ENCODE data around the gene KRT27. TPM values are rescaled to one million over a fixed set of nuclear protein-coding genes. Genes with fewer than 3 reads are reported as not detected.

Gene KRT27
- total and polyA plus RNA-seq, 9 of the 15 experiments (the other 6 are each of a cell fraction or from before 2014, with no cell fraction given) = 0.10 TPM; not detected in 8

DNA sequence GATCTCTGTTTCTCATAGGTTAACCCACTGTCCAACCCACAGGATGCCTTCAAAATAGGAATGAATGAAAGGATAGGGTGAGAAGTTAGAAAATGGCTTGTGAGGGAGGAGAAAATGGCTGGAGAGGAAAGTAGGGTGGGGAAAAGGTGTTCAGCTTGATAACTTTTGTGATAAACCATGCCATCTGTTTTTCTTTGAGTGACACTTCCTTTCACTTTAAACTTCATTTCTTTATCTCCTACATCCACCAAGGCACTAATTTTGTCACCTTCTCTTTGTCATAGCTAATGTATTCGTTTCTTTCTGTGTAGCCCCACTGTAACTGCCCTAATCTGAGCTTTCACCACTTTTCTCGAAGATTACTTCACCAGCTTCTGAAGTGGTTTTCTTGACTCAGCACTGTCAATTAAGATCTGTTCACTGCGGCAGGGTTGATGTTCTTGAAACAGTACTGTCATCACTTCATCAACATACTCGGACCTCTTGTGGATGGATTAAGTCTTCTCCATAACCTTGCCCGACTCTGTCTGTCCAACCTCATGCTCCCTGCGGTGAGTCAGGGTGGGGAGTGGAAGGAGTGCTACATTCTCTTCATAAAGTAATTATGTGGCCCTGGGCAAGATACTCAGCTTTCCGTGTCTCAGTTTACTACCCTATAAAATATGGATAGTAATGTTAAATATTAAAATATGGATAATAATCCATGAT, 45.5 kb upstream of the KRT27 start (continued):
- TF ChIP-seq ZBTB49 (CRISPR knock-in tag; IDR thresholded peaks at IDR 0.05; ENCODE audit: borderline replicate concordance) (no peak), ZFX (CRISPR knock-in tag; IDR thresholded peaks at IDR 0.05) (no peak), NRF1 (conservative IDR thresholded peaks at IDR 0.05 in 1 of 2, IDR thresholded peaks at IDR 0.05 in 1 of 2) (peak; percentile 37 to 39; a peak in 2 of 4 replicates), BRD9 (IDR thresholded peaks at IDR 0.05; ENCODE audit: low read depth, partially characterized antibody) (peak; percentile 88), ZNF311 (CRISPR knock-in tag; IDR thresholded peaks at IDR 0.05) (no peak; the same call in 1 of the 2 replicates), SMAD2 (IDR thresholded peaks at IDR 0.05; ENCODE audit: low read depth, low read length) (no peak), CBX5 (IDR thresholded peaks at IDR 0.05; ENCODE audit: borderline replicate concordance, low read depth) (no peak), HNRNPL (IDR thresholded peaks at IDR 0.05; ENCODE audit: low read depth, low read length) (0 out of 2 replicates have a peak, but pooled peaks have one; percentile 36), MCM2 (IDR thresholded peaks at IDR 0.05; ENCODE audit: low read depth) (no peak), ZNF324 (CRISPR knock-in tag; IDR thresholded peaks at IDR 0.05) (no peak), STAT5A (IDR thresholded peaks at IDR 0.05; ENCODE audit: borderline replicate concordance, low read length) (peak; percentile 94), MEIS2 (IDR thresholded peaks at IDR 0.05; ENCODE audit: partially characterized antibody) (peak; percentile 99), POLR2AphosphoS2 (IDR thresholded peaks at IDR 0.05; ENCODE audit: low read length) (no peak), SPI1 (IDR thresholded peaks at IDR 0.05; ENCODE audit: borderline replicate concordance, low read depth, low read length) (peak; percentile 58; the same call in 1 of the 2 replicates), TOE1 (IDR thresholded peaks at IDR 0.05; ENCODE audit: borderline replicate concordance) (no peak; the same call in none of the 2 replicates), TOE1 (CRISPR knock-in tag; IDR thresholded peaks at IDR 0.05; ENCODE audit: borderline replicate concordance, low read depth) (no peak), ZNF3 (CRISPR knock-in tag; IDR thresholded peaks at IDR 0.05) (no peak)
- TF ChIP-seq, protein P1, sequence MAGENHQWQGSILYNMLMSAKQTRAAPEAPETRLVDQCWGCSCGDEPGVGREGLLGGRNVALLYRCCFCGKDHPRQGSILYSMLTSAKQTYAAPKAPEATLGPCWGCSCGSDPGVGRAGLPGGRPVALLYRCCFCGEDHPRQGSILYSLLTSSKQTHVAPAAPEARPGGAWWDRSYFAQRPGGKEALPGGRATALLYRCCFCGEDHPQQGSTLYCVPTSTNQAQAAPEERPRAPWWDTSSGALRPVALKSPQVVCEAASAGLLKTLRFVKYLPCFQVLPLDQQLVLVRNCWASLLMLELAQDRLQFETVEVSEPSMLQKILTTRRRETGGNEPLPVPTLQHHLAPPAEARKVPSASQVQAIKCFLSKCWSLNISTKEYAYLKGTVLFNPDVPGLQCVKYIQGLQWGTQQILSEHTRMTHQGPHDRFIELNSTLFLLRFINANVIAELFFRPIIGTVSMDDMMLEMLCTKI (IDR thresholded peaks at IDR 0.05; ENCODE audit: partially characterized antibody) = no peak
- TF ChIP-seq, protein P2, sequence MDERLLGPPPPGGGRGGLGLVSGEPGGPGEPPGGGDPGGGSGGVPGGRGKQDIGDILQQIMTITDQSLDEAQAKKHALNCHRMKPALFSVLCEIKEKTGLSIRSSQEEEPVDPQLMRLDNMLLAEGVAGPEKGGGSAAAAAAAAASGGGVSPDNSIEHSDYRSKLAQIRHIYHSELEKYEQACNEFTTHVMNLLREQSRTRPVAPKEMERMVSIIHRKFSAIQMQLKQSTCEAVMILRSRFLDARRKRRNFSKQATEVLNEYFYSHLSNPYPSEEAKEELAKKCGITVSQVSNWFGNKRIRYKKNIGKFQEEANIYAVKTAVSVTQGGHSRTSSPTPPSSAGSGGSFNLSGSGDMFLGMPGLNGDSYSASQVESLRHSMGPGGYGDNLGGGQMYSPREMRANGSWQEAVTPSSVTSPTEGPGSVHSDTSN (CRISPR knock-in tag; IDR thresholded peaks at IDR 0.05; ENCODE audit: low read depth) = no peak
- TF ChIP-seq, protein P2 (tag; conservative IDR thresholded peaks at IDR 0.05; ENCODE audit: low read depth) = peak; percentile 99
- TF ChIP-seq, protein P3, sequence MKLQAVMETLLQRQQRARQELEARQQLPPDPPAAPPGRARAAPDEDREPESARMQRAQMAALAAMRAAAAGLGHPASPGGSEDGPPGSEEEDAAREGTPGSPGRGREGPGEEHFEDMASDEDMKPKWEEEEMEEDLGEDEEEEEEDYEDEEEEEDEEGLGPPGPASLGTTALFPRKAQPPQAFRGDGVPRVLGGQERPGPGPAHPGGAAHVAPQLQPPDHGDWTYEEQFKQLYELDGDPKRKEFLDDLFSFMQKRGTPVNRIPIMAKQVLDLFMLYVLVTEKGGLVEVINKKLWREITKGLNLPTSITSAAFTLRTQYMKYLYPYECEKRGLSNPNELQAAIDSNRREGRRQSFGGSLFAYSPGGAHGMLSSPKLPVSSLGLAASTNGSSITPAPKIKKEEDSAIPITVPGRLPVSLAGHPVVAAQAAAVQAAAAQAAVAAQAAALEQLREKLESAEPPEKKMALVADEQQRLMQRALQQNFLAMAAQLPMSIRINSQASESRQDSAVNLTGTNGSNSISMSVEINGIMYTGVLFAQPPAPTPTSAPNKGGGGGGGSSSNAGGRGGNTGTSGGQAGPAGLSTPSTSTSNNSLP (IDR thresholded peaks at IDR 0.05; ENCODE audit: borderline replicate concordance, low read depth, low read length) = peak; percentile 86

Measured in K562 (cell line).